NCI-H510A treated with DMSO at 0.1 percent for 48 hours (cell line): ENCODE measurements around the gene ATP10A.
A peak's percentile ranks its signal among the peaks of the same experiment; 100 is the strongest.

Source experiments
- DNase-seq: peaks from one replicate; lab custom pipeline; 2025; lab: John Stamatoyannopoulos, UW

The ATP10A gene, protein sequence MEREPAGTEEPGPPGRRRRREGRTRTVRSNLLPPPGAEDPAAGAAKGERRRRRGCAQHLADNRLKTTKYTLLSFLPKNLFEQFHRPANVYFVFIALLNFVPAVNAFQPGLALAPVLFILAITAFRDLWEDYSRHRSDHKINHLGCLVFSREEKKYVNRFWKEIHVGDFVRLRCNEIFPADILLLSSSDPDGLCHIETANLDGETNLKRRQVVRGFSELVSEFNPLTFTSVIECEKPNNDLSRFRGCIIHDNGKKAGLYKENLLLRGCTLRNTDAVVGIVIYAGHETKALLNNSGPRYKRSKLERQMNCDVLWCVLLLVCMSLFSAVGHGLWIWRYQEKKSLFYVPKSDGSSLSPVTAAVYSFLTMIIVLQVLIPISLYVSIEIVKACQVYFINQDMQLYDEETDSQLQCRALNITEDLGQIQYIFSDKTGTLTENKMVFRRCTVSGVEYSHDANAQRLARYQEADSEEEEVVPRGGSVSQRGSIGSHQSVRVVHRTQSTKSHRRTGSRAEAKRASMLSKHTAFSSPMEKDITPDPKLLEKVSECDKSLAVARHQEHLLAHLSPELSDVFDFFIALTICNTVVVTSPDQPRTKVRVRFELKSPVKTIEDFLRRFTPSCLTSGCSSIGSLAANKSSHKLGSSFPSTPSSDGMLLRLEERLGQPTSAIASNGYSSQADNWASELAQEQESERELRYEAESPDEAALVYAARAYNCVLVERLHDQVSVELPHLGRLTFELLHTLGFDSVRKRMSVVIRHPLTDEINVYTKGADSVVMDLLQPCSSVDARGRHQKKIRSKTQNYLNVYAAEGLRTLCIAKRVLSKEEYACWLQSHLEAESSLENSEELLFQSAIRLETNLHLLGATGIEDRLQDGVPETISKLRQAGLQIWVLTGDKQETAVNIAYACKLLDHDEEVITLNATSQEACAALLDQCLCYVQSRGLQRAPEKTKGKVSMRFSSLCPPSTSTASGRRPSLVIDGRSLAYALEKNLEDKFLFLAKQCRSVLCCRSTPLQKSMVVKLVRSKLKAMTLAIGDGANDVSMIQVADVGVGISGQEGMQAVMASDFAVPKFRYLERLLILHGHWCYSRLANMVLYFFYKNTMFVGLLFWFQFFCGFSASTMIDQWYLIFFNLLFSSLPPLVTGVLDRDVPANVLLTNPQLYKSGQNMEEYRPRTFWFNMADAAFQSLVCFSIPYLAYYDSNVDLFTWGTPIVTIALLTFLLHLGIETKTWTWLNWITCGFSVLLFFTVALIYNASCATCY (N-terminal part only)

GRCh38 chr15:25863111-25863967 is at the start of gene ATP10A:
Gene ATP10A, minus strand, starts transcription at chr15:25863327. Its CDS starts 231 bp downstream, at chr15:25863096.
- no peak for DNase-seq

- no peak for DNase-seq
Measured at GRCh38 chr15:25912035-25912434, 48.9 kb upstream of the ATP10A start.

DNA sequence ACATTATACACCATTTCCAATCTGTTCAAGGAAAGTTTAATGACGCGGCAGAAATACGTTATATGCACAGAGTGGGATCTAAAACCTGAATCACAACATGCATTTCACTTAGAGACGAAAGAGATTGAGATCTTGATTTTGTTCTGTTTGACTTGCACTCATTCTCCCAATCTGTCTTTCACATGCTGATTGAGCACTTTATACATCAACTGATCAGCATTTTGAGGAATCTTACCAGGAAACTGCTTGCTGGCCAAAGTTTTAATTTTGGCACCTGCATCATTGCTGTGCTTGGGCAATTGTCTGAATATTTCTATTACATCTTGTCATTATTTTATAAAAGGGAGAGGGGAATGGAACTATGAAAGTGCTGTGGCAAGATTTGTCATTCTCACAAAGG is 47.7 kb upstream of the ATP10A start:
- no peak for DNase-seq

GRCh38 chr15:25909806-25910205 is 46.7 kb upstream of the ATP10A start:
- DNase-seq: no peak

- DNase-seq: no peak
Measured at GRCh38 chr15:25909325-25909724, 46.2 kb upstream of the ATP10A start.

DNA sequence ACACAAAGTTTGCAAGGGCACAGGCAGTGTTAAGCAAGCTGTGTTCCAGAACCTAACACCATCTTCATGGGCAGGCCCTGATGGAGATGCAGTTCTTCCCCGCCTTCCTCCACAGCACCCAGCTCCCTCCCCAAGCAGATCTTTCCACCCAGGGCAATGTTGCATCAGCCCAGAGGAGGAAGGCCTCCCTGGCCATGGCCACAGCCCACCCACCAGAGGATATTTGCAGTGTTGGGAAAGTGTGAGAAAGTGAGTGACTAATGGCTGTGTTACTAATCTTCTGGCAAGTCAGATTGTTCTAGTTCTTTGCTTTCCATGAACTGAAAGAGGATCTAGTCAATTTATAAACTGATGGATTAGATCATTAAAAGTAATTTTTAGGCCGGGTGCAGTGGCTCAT is 42.0 kb upstream of the ATP10A start:
- DNase-seq: no peak

DNA sequence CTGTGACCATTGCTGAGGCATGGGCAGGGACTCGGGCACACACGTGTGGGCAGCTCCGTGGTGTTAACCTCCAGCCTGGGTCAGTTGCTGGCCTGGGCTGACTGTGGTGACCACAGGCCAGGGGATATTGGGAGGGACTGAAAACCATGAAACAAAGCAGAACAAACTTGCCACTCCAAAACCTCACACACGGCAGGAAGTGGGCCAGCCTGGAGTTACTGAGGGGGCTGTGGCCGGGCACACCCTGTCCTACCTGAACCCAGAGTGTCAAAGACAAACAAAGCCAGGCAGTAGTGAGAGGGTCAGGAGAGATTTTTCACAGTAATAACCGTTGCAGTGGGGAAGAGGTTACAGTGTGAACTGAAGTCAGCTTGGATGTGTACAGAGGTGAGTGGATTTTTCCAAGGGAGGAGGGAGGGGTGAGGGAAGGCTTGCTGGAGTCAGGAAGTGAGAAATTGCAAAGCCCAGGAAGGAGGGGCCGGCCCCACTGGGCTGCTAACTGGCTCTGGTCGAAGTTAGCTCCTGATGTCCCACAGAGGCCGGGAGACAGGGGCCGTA is 40.0 kb upstream of the ATP10A start:
- DNase-seq: peak; percentile 23

- DNase-seq: peak; percentile 43
Measured at GRCh38 chr15:25901811-25902605, 38.9 kb upstream of the ATP10A start.

- DNase-seq: no peak
Measured at GRCh38 chr15:25900901-25901300, 37.8 kb upstream of the ATP10A start.

GRCh38 chr15:25900431-25900830 is 37.3 kb upstream of the ATP10A start:
- no peak for DNase-seq

DNA sequence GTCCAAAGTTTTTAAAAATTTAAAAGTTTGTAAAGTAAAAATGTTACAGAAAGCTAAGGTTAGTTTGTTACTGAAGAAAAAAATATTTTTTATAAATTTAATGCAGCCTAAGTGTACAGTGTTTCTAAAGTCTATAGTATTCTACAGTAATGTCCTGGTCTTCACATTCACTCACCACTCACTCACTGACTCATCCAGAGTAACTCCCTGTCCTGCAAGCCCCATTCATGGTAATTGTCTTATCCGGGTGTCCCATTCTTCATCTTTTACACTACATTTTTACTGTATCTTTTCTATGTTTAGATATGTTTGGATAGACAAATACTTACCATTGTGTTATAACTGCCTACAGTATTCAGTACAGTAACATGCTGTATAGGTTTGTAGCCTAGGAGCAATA is 36.7 kb upstream of the ATP10A start:
- DNase-seq: no peak

DNA sequence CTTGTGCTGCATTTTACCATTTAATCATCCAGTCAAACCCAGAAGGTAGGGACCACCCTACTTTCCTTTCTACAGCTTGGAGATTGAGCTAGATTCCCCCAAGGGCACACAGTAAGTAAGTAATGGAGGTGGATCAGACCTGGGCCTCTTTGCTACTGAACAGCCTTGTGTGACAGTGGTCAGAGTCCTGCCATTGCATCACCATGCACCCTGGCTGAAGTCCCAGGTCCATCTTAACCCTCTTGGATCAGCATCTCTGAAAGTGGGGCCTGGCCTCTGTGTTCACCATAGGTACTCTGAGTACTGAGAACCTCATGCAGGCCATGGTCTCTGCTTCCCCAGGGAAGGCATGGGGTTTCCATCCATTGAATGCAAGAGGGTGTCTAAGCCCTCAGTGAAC is 34.5 kb upstream of the ATP10A start:
- DNase-seq: no peak

GRCh38 chr15:25894371-25894902 is 31.3 kb upstream of the ATP10A start:
- DNase-seq: no peak

GRCh38 chr15:25893596-25893995 is 30.5 kb upstream of the ATP10A start:
- no peak for DNase-seq

DNA sequence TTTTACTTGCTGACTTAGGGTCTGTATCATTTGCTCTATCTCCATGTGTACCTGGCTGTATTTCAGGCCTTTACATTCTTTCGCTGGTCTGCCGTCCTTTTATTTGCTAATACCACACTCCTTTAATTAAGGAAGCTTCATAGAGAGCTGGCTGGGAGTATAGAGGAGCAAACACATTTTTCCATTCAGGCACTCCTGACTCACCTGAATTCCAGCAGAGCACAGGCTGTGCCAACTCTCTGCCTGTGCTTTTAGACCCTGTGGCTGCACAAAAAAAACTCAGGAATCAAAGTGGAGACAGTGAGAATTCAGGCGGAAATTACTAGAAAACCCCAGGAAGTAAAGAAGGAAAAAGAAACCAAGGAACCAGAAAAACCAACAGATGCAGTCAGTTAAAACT is 29.0 kb upstream of the ATP10A start:
- no peak for DNase-seq

GRCh38 chr15:25891081-25891480 is 28.0 kb upstream of the ATP10A start:
- DNase-seq: no peak

DNA sequence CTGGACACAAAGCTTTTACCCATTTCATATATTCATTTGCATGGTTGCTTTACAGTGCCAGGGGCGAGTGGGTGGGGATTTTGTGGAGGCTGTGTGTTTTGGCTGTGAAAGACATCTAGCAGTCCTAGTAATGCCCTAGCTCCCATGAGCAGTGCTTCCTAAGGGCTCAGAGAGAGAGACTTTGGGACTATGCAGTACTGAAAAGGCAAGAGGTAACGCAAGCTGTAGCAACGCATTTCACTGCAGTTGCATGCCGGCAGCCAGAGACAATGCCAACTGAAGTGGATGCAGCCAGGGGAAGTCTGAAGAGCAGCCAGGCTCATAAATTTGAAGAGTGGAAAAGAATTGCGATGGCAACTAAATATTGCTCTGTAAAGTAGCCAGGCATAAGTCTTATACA is 27.4 kb upstream of the ATP10A start:
- no peak for DNase-seq

DNA sequence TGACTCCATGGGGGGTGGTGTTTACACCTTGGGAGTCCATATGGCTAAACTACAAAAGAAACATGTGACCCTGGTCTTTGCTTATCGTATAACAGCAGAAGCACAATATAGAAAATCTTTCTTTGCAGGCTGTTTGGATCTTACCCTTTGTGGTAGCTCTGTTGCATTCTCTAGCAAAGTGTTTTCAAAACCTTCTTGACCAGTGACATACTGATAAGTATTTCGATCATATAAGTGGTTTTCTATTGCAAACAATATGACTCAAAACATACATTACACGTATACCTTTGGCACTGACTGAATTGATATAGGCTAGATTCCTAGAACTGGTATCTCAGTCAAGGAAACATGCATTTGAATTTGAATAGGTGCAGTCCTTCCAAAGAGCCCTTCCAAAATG is 24.7 kb upstream of the ATP10A start:
- no peak for DNase-seq

DNA sequence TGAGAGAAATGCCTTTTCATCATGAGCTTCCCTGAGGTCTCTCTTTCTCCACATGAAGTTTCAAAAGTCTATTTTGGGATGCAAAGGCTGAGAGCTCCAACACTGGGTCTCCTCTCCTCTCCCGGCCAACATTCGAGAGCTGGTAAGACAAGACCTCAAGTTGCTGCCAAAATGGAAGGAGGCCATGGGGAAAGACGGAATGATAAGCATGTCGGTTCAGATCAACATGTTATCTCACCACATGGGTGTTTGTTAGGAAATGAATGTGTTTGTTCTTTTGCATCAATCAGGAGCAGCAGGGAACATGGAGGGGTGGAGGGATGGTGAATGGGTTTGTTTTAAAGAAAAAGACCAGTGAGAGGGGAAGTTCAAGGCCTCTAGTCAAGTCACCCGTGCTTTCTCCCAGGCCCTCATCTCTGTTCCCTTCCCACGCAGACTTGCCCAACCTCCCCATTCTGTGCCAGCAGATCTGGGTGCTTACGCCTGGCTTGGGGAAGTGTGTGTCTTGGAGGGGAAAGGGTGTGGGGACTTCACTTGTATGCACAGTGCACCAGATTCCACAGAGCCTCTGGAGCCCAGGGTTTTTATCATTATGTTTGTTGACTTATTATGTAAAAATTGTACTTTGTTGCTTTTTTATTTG is 23.5 kb upstream of the ATP10A start:
- no peak for DNase-seq
